GM12873 (cell line): ENCODE results near the gene MYH7B.
A peak's percentile ranks its signal among the peaks of the same experiment; 100 is the strongest.

ENCODE experiments used
- TF ChIP-seq, protein P1 (sequence below): IDR thresholded peaks from 2 replicates; pipeline ENCODE4 v1.5.1; 2012; ENCODE audit warnings: low read depth, mild to moderate bottlenecking, moderate library complexity, low read length, control low read depth; ENCODE audit not compliant: insufficient read depth; ENCODE audit errors: missing control alignments

Gene MYH7B

GRCh38 chr20:34955231-34956040 is at the start of gene MYH7B, which contains the start of gene GSS:
Gene MYH7B, plus strand, starts transcription at chr20:34955868. Its CDS starts 22,138 bp downstream, at chr20:34978006.
Gene GSS, minus strand, starts transcription at chr20:34955806. Its CDS starts 3,954 bp downstream, at chr20:34951852.
- TF ChIP-seq, protein P1, sequence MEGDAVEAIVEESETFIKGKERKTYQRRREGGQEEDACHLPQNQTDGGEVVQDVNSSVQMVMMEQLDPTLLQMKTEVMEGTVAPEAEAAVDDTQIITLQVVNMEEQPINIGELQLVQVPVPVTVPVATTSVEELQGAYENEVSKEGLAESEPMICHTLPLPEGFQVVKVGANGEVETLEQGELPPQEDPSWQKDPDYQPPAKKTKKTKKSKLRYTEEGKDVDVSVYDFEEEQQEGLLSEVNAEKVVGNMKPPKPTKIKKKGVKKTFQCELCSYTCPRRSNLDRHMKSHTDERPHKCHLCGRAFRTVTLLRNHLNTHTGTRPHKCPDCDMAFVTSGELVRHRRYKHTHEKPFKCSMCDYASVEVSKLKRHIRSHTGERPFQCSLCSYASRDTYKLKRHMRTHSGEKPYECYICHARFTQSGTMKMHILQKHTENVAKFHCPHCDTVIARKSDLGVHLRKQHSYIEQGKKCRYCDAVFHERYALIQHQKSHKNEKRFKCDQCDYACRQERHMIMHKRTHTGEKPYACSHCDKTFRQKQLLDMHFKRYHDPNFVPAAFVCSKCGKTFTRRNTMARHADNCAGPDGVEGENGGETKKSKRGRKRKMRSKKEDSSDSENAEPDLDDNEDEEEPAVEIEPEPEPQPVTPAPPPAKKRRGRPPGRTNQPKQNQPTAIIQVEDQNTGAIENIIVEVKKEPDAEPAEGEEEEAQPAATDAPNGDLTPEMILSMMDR = peak; percentile 49

GRCh38 chr20:34907616-34908469 is 47.8 kb upstream of the MYH7B start:
- TF ChIP-seq, protein P1 = no peak

DNA sequence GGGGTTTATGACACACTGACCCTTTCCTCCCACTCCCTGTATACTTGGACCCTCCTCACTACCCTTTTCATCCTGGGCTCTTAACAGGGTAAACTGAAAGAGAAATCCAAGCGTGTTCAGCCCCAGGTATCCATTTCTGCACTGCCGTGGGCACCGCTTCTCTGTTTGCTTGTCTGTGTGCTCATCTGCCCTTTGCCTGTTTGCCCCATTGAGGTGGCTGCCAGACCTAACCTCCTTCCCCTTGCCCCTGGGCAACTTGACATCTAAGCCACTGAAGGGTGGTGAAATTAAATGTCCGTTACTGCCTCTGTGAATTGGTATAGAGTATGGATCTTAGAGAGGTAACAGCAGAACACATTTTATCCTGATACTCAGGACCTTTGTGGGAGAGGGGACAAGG is 40.5 kb upstream of the MYH7B start:
- TF ChIP-seq, protein P1 = no peak

DNA sequence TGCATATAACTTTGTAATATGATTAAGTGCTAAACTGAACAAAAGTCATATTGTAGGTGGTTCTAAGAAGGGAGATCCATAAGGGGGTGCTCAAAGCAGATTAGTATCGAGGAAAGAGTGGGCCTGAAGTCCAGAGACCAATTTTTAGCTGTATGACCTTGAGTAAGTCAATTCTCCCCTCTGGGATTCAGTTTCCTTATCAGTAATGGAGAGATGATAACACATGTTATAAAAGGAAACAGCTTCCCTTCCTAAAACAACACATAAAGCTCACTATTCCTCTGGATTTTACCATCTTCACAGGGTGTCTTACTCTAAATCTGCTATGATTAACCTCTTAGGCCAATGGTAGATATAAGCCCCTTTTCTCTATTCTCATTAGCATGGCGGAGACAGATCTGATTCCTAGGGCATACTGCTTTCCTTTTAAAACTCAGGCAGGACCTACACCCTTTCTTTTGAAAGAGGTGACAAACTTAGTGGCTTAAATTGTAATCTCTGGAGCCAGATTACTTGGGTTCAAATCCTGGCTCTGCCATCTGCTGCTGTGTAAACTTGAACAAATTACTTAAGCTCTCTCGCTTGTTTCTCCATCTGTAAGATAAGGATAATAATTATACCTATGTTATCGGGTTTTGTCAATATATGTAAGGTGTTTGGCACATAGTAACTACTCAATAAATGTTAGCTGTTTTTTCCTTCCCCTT is 39.8 kb upstream of the MYH7B start:
- TF ChIP-seq, protein P1 = no peak

DNA sequence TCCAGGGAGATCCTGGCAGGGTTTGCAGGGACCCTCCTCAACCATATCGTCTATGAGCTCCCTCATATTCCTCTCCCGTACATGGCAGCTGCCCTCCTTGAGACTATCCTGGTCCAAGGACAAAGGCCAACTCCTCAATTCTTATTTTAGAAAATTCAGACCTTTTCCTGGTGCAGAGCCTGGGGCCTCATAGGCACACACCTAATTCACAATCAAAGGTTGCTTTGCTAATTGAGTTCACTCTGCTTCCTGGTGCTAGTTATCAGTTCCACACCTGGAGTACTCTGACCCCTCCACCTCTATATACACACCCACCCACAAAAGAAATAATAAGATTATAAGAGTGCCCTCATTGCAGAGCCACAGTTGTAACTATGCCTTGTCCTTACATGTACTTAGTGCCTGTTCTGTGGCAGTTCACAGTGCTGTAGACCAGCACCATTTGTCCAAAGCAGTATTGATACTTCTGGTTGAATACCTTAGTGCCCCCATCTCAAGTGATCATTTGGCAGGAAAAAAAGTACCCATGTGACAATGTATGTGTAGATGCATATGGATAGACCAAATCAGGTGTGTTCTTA is 38.8 kb upstream of the MYH7B start:
- TF ChIP-seq, protein P1 = no peak

- TF ChIP-seq, protein P1 = no peak
Observed at GRCh38 chr20:34920055-34920454, 35.6 kb upstream of the MYH7B start.

DNA sequence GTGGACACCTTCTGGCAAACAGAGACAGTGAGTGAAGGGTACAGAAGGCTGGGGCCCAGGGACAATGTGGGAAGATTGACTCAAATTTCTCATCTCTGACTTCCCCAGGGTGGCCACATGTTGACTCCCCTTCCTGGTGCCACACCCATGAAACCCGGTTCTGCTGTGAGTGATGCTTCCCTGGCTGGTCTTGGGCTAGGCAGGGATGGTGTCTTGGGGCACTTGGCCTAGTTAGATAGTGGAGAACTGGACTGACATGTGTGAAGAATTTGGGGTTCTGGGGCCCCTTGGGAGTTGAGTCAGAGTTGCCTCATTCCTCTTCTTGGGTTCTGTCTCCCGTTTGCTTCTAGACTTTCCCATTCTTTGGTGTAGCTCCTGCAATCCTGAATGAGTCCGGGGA is 34.2 kb upstream of the MYH7B start:
- TF ChIP-seq, protein P1 = no peak
